Naive thymus-derived CD8-positive, alpha-beta T cell (primary cell): Measurements from ENCODE around the gene TMEM109. TPM values are rescaled to one million over a fixed set of nuclear protein-coding genes. Genes with fewer than 3 reads are reported as not detected.

Source experiments
- ATAC-seq, 2 donors: fragments of 150-1000 bp; cut with Tn5 transposase in 1 of 2; sonication (Bioruptor Pico), chemical (Tn5 transposase) in 1 of 2; 1 replicate in 1 of 2; 2 replicates in 1 of 2; pipeline ENCODE4 v1.10.0; 2021; ENCODE audit warnings: mild to moderate bottlenecking in 2 of 2, moderate library complexity in 2 of 2
- POLR2A ChIA-PET: fragments of 350-600 bp; sonication (Branson Sonifier 250); formaldehyde crosslinking; loops from one replicate; lab custom pipeline; 2021; ENCODE audit warnings: antibody characterized with exemption; lab: Charles Lee
- DNase-seq, 10 donors: peaks; one replicate each; pipeline versions ENCODE4 v3.0.0 to v3.0.0-alpha.2; 2020 to 2022
- H3K27ac Mint-ChIP-seq, 10 donors: one replicate each; pipeline ENCODE4 v1.8.0; 2020 to 2022; ENCODE audit warnings: mild to moderate bottlenecking in 10 of 10, mixed read lengths in 10 of 10, moderate library complexity in 4 of 10, inconsistent platforms in 1 of 10
- H3K27me3 Mint-ChIP-seq, 5 donors: one replicate each; pipeline ENCODE4 v1.8.0; 2021 to 2022; ENCODE audit warnings: mixed read lengths in 5 of 5
- H3K36me3 Mint-ChIP-seq, 3 donors: one replicate each; pipeline ENCODE4 v1.8.0; 2020 to 2022; ENCODE audit warnings: mixed read lengths in 3 of 3, mild to moderate bottlenecking in 2 of 3, inconsistent platforms in 1 of 3
- H3K4me1 Mint-ChIP-seq, 4 donors: one replicate each; pipeline ENCODE4 v1.8.0; 2021 to 2022; ENCODE audit warnings: mixed read lengths in 4 of 4
- H3K4me3 Mint-ChIP-seq, 10 donors: one replicate each; pipeline ENCODE4 v1.8.0; 2020 to 2022; ENCODE audit warnings: mild to moderate bottlenecking in 10 of 10, mixed read lengths in 10 of 10, moderate library complexity in 6 of 10, inconsistent platforms in 1 of 10
- H3K9me3 Mint-ChIP-seq, 9 donors: one replicate each; pipeline ENCODE4 v1.8.0; 2020 to 2022; ENCODE audit warnings: mixed read lengths in 9 of 9, mild to moderate bottlenecking in 3 of 9, inconsistent platforms in 1 of 9, moderate library complexity in 1 of 9
- polyA plus RNA-seq, 3 donors: library from polyadenylated mRNA; unstranded; fragments of 300-500 nt; fragmentation: Illumina TruSeq; gene quantifications; one replicate each; pipeline ENCODE4 v1.2.3, GENCODE V29; 2021
- total RNA-seq, 8 experiments: library from RNA in 2 of 8; stranded (reverse) in 2 of 8; gene quantifications; one replicate each; pipeline ENCODE4 v1.2.3 and lab custom pipeline; 2021 to 2026

The TMEM109 gene
- total and polyA plus RNA-seq, 5 experiments from 2014 or later = 52.4 to 295 (median 216) TPM

DNA sequence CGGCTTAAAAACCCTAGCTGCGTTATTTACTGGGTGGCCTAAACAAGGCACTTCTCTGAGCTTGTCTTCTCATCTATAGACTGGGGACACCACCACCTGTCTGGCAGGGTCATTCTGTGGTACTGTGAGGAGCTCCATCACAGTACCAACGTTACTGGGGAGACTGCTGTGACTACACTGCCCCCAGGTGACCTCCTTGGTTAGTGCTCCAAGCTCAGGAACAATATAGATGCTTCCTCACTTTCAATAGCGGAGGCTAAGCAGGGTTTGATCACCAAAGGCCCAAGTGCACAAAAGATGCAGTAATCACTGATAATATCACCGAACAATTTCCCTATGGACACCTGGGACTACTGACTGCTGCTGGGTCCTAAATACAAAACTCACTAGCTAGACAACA lies 26.4 kb upstream of the TMEM109 start:
- ATAC-seq (peak; percentile 88 to 91), DNase-seq (peak in 7 of 10 donors; percentile 15 to 72 (median 44))
- peak overlapping the region in 1 of 10 donors; percentile 24 for H3K27ac Mint-ChIP-seq
- no peaks in the 10 kb centered on the region for H3K27me3 Mint-ChIP-seq
- peaks cover 0 to 50% (median 6%) of the 10 kb centered on the region in 3 donors for H3K36me3 Mint-ChIP-seq
- no peak overlapping the region for H3K4me3 Mint-ChIP-seq
- POLR2A ChIA-PET = interaction anchor here (0.7 to 1.8 kb wide), 4 partner anchors 15 to 56 kb away, joined by 3 to 11 read pairs (median 4); partner anchors contain the start of gene PRPF19
- H3K9me3 Mint-ChIP-seq = no peaks in the 10 kb centered on the region
- peaks cover 6 to 20% (median 13%) of the 10 kb centered on the region in 4 donors for H3K4me1 Mint-ChIP-seq

DNA sequence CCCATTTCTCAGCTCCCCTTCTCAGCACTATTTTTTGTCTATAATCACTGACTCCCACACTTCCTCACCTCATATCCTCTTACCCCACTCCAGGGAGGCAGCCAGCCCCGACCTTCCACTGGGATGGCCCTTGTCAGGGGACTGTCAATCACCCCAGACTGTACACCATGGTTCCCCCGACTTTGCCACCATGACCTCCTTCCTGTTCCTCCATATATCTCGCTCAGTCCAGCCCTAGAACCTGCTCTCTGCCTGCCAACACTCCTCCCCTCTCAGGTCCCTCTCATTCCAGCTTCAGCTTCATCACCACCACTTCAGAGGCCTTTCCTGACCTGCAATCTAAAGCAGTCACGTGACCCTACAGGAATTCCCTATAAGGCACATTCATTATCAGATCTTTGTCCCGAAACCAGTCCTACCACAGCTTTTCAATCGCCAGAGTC lies 24.1 kb upstream of the TMEM109 start:
- ATAC-seq (no peak), DNase-seq (no peak)
- H3K27me3 Mint-ChIP-seq = no peaks in the 10 kb centered on the region
- H3K9me3 Mint-ChIP-seq = no peaks in the 10 kb centered on the region
- peaks cover 0 to 11% (median 11%) of the 10 kb centered on the region in 4 donors for H3K4me1 Mint-ChIP-seq
- H3K36me3 Mint-ChIP-seq = peaks cover 4 to 52% (median 10%) of the 10 kb centered on the region in 3 donors
- H3K27ac Mint-ChIP-seq = peak overlapping the region in 5 of 10 donors; percentile 0 to 92 (median 39)
- POLR2A ChIA-PET = no interaction called here
- H3K4me3 Mint-ChIP-seq = no peak overlapping the region

DNA sequence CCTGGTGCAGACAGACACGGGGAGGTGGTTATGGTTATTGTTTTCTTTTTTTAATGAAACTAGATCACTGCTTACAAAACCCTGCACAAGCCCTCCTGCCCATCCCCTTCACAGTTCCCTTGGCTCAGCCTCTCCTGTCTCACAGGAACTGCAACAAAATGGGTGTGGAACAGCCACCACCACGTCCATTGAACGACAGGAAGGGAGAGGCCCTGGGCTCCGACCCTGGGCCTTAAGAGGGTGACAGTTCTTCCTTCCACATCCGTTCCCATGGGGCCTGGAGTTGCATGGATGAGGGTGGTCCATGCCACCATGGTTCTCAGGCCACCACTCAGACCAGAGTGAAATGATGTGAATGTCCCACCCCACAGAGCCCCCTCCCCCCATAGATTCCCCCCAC lies 23.3 kb upstream of the TMEM109 start:
- no peak for DNase-seq
- H3K27ac Mint-ChIP-seq = no peak overlapping the region
- POLR2A ChIA-PET = interaction anchor here (0.6 kb wide), 1 partner anchor 271 kb away, joined by 3 read pairs; the partner anchor contains the start of gene VPS37C
- H3K27me3 Mint-ChIP-seq = no peaks in the 10 kb centered on the region
- peaks cover 4 to 59% (median 11%) of the 10 kb centered on the region in 3 donors for H3K36me3 Mint-ChIP-seq
- peaks cover 0 to 13% (median 11%) of the 10 kb centered on the region in 4 donors for H3K4me1 Mint-ChIP-seq
- no peak overlapping the region for H3K4me3 Mint-ChIP-seq
- no peaks in the 10 kb centered on the region for H3K9me3 Mint-ChIP-seq
- ATAC-seq = no peak

DNA sequence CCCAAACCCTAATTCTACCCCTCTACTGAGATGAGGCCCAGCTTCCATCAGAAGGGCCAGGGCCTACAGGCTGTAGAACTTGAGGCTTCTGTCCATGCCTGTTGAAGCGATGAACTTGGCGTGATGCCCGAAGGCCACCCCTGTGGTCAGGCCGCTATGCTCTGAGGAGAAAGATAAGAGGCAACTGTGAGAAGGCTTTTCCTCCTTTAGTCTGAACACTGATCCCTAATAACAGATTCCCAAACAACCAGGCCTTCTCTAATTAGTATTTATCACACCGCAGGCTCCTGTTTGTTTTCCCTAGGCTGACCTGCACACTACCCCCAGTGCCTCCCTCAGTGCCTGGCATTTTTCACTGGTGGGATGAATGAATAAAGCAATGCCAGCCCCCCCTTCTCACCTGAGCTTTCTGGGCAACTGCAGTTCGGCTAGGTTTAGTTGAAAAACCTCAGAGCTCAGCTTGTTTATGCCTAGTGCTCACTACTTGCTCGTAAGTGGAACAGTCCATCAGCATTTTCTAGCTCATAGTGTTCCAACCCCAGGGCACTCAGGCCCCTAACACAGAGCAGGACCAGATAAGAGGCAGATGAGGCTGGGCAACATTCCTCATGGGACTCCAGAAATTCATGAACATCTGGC lies 22.7 kb upstream of the TMEM109 start:
- POLR2A ChIA-PET = interaction anchor here (0.9 to 1.3 kb wide), 3 partner anchors 10 to 15 kb away, joined by 3 to 5 read pairs (median 3); no protein-coding TSS in a partner anchor

DNA sequence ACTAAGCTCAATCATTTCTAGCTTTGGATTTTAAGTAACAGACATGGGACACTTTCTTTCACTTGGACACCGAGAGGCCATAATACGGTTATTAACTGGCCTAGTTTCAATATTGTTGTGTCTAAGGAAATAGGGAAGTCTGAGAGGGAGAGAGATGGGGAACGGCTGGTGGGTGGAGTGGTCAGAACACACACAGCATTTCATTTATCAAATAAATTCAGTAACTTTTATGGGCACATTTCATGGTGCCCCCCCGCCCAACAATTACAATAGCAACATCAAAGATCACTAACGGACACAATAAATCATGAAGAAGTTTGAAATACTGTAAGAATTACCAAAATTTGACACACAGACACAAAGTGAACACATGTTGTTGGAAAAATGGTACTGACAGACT lies 18.3 kb upstream of the TMEM109 start:
- H3K9me3 Mint-ChIP-seq = no peaks in the 10 kb centered on the region
- ATAC-seq (no peak), DNase-seq (no peak)
- peaks cover 11 to 85% (median 20%) of the 10 kb centered on the region in 3 donors for H3K36me3 Mint-ChIP-seq
- peaks cover 0 to 12% (median 8%) of the 10 kb centered on the region in 4 donors for H3K4me1 Mint-ChIP-seq
- H3K4me3 Mint-ChIP-seq = no peak overlapping the region
- H3K27ac Mint-ChIP-seq = peak overlapping the region in 1 of 10 donors; percentile 33
- POLR2A ChIA-PET = no interaction called here
- H3K27me3 Mint-ChIP-seq = no peaks in the 10 kb centered on the region

More for the DNA sequence above, 22.7 kb upstream of the TMEM109 start:
- no peak for ATAC-seq
- peaks cover 0 to 15% (median 11%) of the 10 kb centered on the region in 4 donors for H3K4me1 Mint-ChIP-seq
- H3K27ac Mint-ChIP-seq = peak overlapping the region in 1 of 10 donors; percentile 50
- DNase-seq = no peak
- H3K27me3 Mint-ChIP-seq = no peaks in the 10 kb centered on the region
- no peak overlapping the region for H3K4me3 Mint-ChIP-seq
- H3K36me3 Mint-ChIP-seq = peaks cover 4 to 61% (median 11%) of the 10 kb centered on the region in 3 donors
- no peaks in the 10 kb centered on the region for H3K9me3 Mint-ChIP-seq

DNA sequence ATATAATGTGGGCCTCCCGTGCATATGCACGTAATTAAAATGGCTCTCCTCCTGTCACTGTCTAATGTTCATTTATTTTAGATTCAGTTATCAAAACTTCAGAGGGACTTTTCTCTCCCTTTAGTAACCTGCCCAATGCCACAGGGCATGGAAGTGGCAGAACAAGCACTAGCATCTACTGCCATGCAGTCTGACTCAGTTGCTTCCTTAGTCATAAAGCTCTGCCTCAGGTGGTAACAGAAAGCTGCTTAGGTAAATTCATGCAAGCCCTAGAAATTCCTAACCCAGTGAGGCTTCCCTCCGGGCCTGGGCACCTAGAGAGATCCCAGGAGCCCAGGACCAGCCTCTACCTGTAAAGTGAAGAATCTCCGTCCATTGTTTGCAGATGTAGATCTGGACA lies 16.5 kb upstream of the TMEM109 start:
- H3K9me3 Mint-ChIP-seq = no peaks in the 10 kb centered on the region
- peaks cover 4 to 10% (median 6%) of the 10 kb centered on the region in 4 donors for H3K4me1 Mint-ChIP-seq

DNA sequence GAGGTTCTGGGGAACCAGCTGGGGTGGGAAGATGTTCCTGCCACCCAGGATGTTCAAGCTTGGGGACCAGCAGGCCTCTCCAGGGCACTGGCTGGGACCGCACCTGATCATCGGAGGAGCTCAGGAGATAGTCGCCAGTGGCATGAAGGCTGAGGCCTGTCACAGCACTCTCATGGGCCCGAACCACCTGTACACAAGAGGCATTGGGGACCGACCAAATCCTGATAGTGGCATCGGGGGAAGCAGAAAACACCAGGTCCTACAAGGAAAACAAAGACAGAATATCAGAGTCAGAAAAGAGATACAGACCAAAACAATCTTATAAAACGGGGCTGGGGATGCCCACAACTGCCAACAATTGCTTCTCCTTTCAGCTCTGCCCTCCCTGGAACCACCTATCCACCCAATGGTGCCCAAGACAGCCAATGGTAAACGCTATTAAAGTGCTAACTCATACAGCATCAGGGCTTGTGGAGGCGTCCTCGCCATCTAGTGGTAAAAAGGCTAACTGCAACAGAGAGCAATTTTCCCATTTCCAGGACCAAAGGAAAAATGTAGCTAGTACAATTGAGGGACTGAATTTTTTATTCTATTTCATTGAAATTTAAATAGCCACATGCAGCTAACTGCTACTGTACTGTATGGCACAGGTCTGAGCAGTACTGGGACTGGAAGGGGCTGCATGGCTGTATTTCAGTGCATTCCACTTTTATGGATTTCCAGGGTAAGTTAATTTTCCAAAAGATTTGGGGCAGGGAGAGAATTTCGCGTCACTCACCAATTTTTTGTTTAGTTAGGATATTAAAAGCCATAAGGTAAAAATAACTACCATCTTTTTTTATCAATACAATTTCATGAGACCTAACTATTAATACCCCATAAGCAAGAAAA lies 14.7 kb upstream of the TMEM109 start:
- H3K4me1 Mint-ChIP-seq = peaks cover 13 to 26% (median 16%) of the 10 kb centered on the region in 4 donors
- H3K27me3 Mint-ChIP-seq = no peaks in the 10 kb centered on the region
- POLR2A ChIA-PET = interaction anchor here (0.7 to 0.9 kb wide), 2 partner anchors 48 to 230 kb away, joined by 3 read pairs; no protein-coding TSS in a partner anchor
- peak in 5 of 10 donors; percentile 31 to 63 (median 52) for DNase-seq
- peak; percentile 89 for ATAC-seq
- no peak overlapping the region for H3K4me3 Mint-ChIP-seq
- no peaks in the 10 kb centered on the region for H3K9me3 Mint-ChIP-seq
- H3K36me3 Mint-ChIP-seq = peaks cover 9 to 92% (median 24%) of the 10 kb centered on the region in 3 donors
- H3K27ac Mint-ChIP-seq = peak overlapping the region in 5 of 10 donors; percentile 1 to 81 (median 20)

More for the DNA sequence above, 16.5 kb upstream of the TMEM109 start:
- Mint-ChIP-seq H3K4me3 (no peak overlapping the region), H3K27ac (peak overlapping the region in 2 of 10 donors; percentile 67 to 92), H3K27me3 (no peaks in the 10 kb centered on the region), H3K36me3 (peaks cover 11 to 96% (median 23%) of the 10 kb centered on the region in 3 donors)
- DNase-seq (no peak), ATAC-seq (no peak)
- POLR2A ChIA-PET = interaction anchor here (0.8 kb wide), 1 partner anchor 133 kb away, joined by 3 read pairs; no protein-coding TSS in a partner anchor

DNA sequence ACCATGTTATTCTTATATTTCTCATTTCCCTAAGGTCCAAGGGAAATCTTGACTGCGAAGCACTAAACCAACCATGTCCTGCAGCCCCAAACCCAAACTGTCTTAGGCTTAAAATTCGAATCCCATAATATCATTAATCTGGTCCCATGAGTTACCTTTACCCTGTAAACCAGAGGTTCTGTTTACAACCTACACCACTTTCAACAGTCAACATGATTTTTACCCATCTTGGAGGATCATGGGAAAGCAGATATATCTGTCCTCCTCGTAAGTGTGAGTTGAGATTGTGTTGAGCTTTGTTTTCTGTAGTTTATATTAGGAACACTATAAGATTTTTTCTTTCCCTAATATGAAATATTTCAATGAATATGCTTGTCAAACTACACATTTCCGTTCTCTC lies 14.0 kb upstream of the TMEM109 start:
- Mint-ChIP-seq H3K9me3 (no peaks in the 10 kb centered on the region), H3K27me3 (no peaks in the 10 kb centered on the region), H3K36me3 (peaks cover 6 to 85% (median 20%) of the 10 kb centered on the region in 3 donors), H3K4me3 (no peak overlapping the region), H3K27ac (peak overlapping the region in 1 of 10 donors; percentile 24), H3K4me1 (peaks cover 16 to 31% (median 23%) of the 10 kb centered on the region in 4 donors)
- no peak for DNase-seq
- no peak for ATAC-seq
- POLR2A ChIA-PET = no interaction called here

DNA sequence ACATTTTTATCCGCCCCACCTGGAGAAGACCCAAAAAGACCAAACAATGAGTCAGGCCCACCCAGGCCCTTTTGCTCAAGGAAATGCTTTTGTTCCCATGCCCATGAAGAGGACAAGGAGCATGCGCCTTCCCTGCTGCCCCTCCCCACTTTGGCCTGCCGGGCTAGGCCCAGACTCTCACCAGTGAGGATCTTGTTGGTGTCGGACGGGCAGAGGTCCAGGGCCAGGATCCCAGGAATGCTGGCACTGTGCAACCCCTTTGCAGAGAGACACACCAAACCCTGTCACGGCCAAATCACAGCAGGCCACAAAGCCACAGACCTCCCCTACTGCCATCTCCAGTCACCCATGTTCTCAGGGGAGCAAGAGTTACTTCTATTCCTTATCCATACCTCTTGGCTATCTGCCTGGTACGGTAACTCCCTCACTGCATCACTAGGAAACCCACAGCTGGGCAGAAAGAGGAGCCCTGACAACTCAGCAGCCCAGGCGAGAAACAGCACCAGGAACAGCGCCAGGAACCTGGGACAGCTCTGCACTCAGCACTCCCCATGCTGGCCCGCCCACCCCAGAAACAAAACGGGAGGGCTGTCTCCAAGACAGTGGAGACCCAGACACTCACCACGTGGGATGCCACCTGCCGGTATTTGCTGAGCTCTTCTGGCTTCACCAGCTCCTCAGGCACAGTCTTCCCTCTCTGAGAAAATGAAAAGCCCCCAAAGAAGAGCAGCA lies 13.1 kb upstream of the TMEM109 start:
- POLR2A ChIA-PET = interaction anchor here (0.6 to 2.5 kb wide), 4 partner anchors 9 to 278 kb away, joined by 3 to 8 read pairs (median 4); no protein-coding TSS in a partner anchor

DNA sequence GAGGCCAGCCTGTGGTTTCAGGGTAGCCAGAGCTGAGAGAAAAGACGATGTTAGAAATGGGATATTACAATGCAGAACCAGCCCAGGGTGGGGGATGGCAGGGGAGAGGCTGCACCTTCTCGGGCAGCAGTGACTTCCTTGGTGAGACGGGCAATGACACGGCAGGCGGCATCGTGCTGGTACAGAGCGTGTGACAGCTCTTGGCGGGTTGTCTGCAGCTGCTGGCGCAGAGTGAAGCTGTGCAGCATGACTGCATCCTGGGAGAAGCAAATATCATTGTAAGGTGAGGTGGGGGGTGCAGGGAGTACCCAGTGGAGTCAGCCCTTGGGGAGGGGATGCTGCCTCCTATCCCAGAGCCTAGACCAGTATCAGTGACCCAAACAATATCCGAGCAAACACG lies 11.3 kb upstream of the TMEM109 start:
- POLR2A ChIA-PET = interaction anchor here (2.0 to 2.5 kb wide), 2 partner anchors 10 to 72 kb away, joined by 6 to 8 read pairs; no protein-coding TSS in a partner anchor
- DNase-seq (no peak), ATAC-seq (no peak)
- no peaks in the 10 kb centered on the region for H3K27me3 Mint-ChIP-seq
- H3K4me1 Mint-ChIP-seq = peaks cover 24 to 50% (median 42%) of the 10 kb centered on the region in 4 donors
- H3K9me3 Mint-ChIP-seq = no peaks in the 10 kb centered on the region
- H3K27ac Mint-ChIP-seq = peak overlapping the region in 4 of 10 donors; percentile 20 to 70 (median 66)
- peaks cover 3 to 60% (median 11%) of the 10 kb centered on the region in 3 donors for H3K36me3 Mint-ChIP-seq
- H3K4me3 Mint-ChIP-seq = no peak overlapping the region

More for the DNA sequence above, 13.1 kb upstream of the TMEM109 start:
- Mint-ChIP-seq H3K36me3 (peaks cover 6 to 77% (median 14%) of the 10 kb centered on the region in 3 donors), H3K27ac (peak overlapping the region in 2 of 10 donors; percentile 52 to 84), H3K27me3 (no peaks in the 10 kb centered on the region), H3K4me3 (no peak overlapping the region), H3K4me1 (peaks cover 21 to 36% (median 30%) of the 10 kb centered on the region in 4 donors), H3K9me3 (no peaks in the 10 kb centered on the region)
- DNase-seq = no peak
- no peak for ATAC-seq

DNA sequence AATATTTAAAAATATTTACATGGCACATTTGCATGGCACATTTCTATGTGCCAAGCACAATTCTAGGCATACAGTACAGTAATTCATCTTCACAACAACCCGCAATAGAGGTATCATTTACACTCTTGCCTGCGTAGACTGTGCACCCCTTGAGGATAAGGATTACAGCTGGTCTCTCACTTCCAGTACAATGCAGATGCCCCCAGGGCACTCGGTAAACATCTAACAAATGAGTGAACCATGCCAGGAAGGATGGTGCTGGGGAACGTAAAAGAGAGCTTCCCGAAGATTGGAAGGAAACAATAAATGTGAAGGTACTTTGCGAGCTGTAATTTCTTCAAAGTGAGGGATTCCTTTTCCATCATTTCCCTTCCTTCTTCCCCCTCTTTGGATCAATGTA lies 8.9 kb upstream of the TMEM109 start:
- no peak for ATAC-seq
- H3K27ac Mint-ChIP-seq = peak overlapping the region; percentile 84 to 100 (median 96)
- no peak for DNase-seq
- H3K27me3 Mint-ChIP-seq = no peaks in the 10 kb centered on the region
- peaks cover 24 to 54% (median 50%) of the 10 kb centered on the region in 4 donors for H3K4me1 Mint-ChIP-seq
- peaks cover 0 to 37% (median 8%) of the 10 kb centered on the region in 3 donors for H3K36me3 Mint-ChIP-seq
- POLR2A ChIA-PET = interaction anchor here (1.0 to 3.6 kb wide), 6 partner anchors 8 to 175 kb away, joined by 3 to 48 read pairs (median 5); partner anchors contain the start of genes SLC15A3 and TMEM109
- H3K9me3 Mint-ChIP-seq = peaks cover 0 to 2% (median 0%) of the 10 kb centered on the region in 9 donors
- peak overlapping the region; percentile 86 to 97 (median 92) for H3K4me3 Mint-ChIP-seq
